HL-60 (cell line): ENCODE data around the gene TMPRSS11A.

ENCODE experiments used
- DNase-seq, 2 experiments: peaks; one replicate each; pipeline ENCODE4 v3.0.0-alpha.2; 2010 to 2020; ENCODE audit warnings: low read depth in 1 of 2, low spot score in 1 of 2
- H3K27ac ChIP-seq: fragments of 250-450 bp; sonication (Bioruptor Pico); replicated peaks from 2 replicates; pipeline ENCODE4 v1.5.1; 2020; ENCODE audit warnings: mild to moderate bottlenecking, moderate library complexity
- H3K27me3 ChIP-seq: fragments of 250-450 bp; sonication (Bioruptor Pico); 2 replicates; pipeline ENCODE4 v1.5.1; 2021; ENCODE audit warnings: mild to moderate bottlenecking, moderate library complexity; ENCODE audit not compliant: insufficient read depth, poor library complexity, severe bottlenecking
- H3K4me3 ChIP-seq: replicated peaks from 2 replicates; pipeline ENCODE4 v1.5.1; 2011; ENCODE audit warnings: mild to moderate bottlenecking, control low read depth, low read length; ENCODE audit not compliant: insufficient read depth
- GABPA ChIP-seq: IDR thresholded peaks from 2 replicates; pipeline ENCODE4 v1.6.1; 2012; ENCODE audit warnings: low read depth
- POLR2AphosphoS5 ChIP-seq: IDR thresholded peaks from 2 replicates; pipeline ENCODE4 v1.6.1; 2012; ENCODE audit warnings: low read depth
- SPI1 ChIP-seq: IDR thresholded peaks from 2 replicates; pipeline ENCODE4 v1.6.1; 2012; ENCODE audit warnings: low read depth, mild to moderate bottlenecking, borderline replicate concordance
- TF ChIP-seq, protein P1 (sequence below): IDR thresholded peaks from one replicate; pipeline ENCODE4 v1.5.1; 2011; ENCODE audit warnings: low read length, control low read depth, inconsistent platforms; ENCODE audit not compliant: insufficient read depth
- TF ChIP-seq, protein P2 (sequence below): IDR thresholded peaks from 2 replicates; pipeline ENCODE4 v1.6.1; 2012; ENCODE audit warnings: low read depth; ENCODE audit not compliant: insufficient replicate concordance

The TMPRSS11A gene

DNA sequence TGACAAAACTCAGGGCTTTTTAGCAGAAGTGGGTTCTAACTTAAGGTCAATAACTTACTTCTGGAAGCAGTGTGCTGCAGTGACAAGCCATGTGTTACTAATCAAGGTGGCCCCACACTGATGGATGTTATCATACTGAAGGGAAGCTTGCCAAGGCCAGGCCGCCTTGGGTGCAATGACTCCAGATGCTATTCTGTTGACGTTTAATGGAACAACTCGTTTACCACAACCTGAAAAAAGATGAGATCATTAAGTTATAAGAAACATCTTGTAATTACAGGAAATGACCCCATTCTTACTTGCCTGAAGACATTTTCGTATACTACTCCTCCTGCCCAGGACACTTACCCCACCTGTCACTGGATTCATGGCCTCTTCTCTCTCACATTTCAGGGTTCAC lies 40.6 kb downstream of the TMPRSS11A start:
- TF ChIP-seq, protein P1, sequence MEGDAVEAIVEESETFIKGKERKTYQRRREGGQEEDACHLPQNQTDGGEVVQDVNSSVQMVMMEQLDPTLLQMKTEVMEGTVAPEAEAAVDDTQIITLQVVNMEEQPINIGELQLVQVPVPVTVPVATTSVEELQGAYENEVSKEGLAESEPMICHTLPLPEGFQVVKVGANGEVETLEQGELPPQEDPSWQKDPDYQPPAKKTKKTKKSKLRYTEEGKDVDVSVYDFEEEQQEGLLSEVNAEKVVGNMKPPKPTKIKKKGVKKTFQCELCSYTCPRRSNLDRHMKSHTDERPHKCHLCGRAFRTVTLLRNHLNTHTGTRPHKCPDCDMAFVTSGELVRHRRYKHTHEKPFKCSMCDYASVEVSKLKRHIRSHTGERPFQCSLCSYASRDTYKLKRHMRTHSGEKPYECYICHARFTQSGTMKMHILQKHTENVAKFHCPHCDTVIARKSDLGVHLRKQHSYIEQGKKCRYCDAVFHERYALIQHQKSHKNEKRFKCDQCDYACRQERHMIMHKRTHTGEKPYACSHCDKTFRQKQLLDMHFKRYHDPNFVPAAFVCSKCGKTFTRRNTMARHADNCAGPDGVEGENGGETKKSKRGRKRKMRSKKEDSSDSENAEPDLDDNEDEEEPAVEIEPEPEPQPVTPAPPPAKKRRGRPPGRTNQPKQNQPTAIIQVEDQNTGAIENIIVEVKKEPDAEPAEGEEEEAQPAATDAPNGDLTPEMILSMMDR = no peak
- no peak for TF ChIP-seq GABPA
- TF ChIP-seq, protein P2, sequence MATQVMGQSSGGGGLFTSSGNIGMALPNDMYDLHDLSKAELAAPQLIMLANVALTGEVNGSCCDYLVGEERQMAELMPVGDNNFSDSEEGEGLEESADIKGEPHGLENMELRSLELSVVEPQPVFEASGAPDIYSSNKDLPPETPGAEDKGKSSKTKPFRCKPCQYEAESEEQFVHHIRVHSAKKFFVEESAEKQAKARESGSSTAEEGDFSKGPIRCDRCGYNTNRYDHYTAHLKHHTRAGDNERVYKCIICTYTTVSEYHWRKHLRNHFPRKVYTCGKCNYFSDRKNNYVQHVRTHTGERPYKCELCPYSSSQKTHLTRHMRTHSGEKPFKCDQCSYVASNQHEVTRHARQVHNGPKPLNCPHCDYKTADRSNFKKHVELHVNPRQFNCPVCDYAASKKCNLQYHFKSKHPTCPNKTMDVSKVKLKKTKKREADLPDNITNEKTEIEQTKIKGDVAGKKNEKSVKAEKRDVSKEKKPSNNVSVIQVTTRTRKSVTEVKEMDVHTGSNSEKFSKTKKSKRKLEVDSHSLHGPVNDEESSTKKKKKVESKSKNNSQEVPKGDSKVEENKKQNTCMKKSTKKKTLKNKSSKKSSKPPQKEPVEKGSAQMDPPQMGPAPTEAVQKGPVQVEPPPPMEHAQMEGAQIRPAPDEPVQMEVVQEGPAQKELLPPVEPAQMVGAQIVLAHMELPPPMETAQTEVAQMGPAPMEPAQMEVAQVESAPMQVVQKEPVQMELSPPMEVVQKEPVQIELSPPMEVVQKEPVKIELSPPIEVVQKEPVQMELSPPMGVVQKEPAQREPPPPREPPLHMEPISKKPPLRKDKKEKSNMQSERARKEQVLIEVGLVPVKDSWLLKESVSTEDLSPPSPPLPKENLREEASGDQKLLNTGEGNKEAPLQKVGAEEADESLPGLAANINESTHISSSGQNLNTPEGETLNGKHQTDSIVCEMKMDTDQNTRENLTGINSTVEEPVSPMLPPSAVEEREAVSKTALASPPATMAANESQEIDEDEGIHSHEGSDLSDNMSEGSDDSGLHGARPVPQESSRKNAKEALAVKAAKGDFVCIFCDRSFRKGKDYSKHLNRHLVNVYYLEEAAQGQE = no peak
- no peak for TF ChIP-seq SPI1
- TF ChIP-seq POLR2AphosphoS5 = no peak
- DNase-seq = no peak
- Histone ChIP-seq H3K27ac (no peak overlapping the region), H3K4me3 (no peak overlapping the region), H3K27me3 (no peaks in the 10 kb centered on the region)

DNA sequence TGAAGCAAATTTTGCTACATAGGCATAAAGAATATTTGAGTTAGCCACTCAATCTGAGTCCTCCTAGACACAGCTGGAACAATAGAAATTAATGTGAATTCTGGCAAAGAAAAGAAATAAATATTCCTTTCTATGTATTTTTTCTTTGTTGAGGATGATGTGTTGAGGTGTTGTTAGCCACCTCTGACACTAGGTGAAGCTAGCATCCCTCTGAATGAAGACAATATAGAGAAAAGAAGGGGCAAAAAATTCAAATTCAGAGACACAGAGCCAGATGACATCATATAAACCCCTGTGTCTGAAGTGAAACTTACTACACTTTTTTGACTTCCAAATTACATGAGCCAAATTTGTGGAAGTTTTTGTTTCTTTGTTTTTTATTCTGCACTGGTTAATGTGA lies 44.9 kb downstream of the TMPRSS11A start:
- no peak overlapping the region for H3K4me3 ChIP-seq
- H3K27me3 ChIP-seq = no peaks in the 10 kb centered on the region
- TF ChIP-seq SPI1 (no peak), GABPA (no peak), POLR2AphosphoS5 (no peak)
- TF ChIP-seq, protein P1 = no peak
- TF ChIP-seq, protein P2 = no peak
- no peak for DNase-seq
- H3K27ac ChIP-seq = no peak overlapping the region

DNA sequence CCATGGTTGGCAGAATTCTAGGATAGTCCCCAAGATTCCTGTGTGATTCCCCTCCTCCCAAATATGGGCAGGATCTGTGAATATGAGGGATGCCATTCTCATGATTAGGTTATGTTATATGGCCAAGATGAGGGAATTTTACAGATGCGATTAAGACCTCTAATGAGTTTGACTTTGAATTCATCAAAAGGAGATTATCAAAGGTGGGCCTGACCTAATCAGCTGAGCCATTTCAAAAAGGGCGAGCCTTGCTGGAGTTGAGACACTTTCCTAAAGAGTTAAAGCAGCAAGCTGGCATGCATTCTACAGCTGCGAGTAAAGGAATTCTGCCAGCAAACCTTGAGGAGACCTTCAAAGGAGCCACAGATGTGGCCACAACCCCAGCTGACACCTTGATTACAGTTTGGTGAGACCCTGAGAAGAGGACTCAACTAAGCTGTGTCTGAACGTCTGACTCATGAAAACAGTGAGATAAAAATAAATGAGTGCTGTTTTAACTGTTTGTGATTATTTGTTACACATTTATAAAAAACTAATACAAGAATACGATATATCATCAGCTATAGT lies 47.8 kb downstream of the TMPRSS11A start:
- Histone ChIP-seq H3K27ac (no peak overlapping the region), H3K4me3 (no peak overlapping the region), H3K27me3 (no peaks in the 10 kb centered on the region)
- TF ChIP-seq, protein P1 = no peak
- TF ChIP-seq POLR2AphosphoS5 (no peak), SPI1 (no peak), GABPA (no peak)
- TF ChIP-seq, protein P2 = no peak
- DNase-seq = no peak
